Measurements from ENCODE around the gene LRRC72. TPM values are rescaled to one million over a fixed set of nuclear protein-coding genes. Genes with fewer than 3 reads are reported as not detected.

LRRC72 gene
- polyA plus RNA-seq, 1 donor (not counting 4 experiments of a cell fraction or from before 2014, with no cell fraction given) = not detected

- dilution Hi-C loops (cut with MboI; ENCODE audit: extremely low pct_ligation_motif_present, low sequenced_read_pairs) = no loop called here
- H4K20me1 ChIP-seq (ENCODE audit: control insufficient read depth, extremely low read depth, insufficient read depth, low read length) = no peaks in the 10 kb centered on the region
- no peaks in the 10 kb centered on the region for H3K36me3 ChIP-seq (ENCODE audit: control insufficient read depth in 2 of 2, extremely low read depth in 1 of 2, insufficient read depth in 2 of 2, low read length in 2 of 2)
- DNase-seq (ENCODE audit: low read depth, low spot score) = no peak
- H3K27ac ChIP-seq (ENCODE audit: control insufficient read depth, insufficient read depth, low read length) = no peak overlapping the region
- H3K4me3 ChIP-seq (ENCODE audit: control insufficient read depth in 2 of 3, extremely low read depth in 1 of 3, insufficient read depth in 2 of 3, low read depth in 1 of 3, low read length in 3 of 3) = no peak overlapping the region
- H3K9me3 ChIP-seq (ENCODE audit: control insufficient read depth, low read depth, low read length) = no peaks in the 10 kb centered on the region
- no peaks in the 10 kb centered on the region for H3K4me1 ChIP-seq (ENCODE audit: control insufficient read depth, extremely low read depth, insufficient read depth, low read length)
- H2AFZ ChIP-seq (ENCODE audit: control insufficient read depth, low read length) = no peak overlapping the region
- TF ChIP-seq EZH2 (IDR thresholded peaks at IDR 0.05; ENCODE audit: low read length) (no peak), CTCF (optimal IDR thresholded peaks at IDR 0.05 in 1 of 3, IDR thresholded peaks at IDR 0.05 in 1 of 3, conservative IDR thresholded peaks at IDR 0.05 in 1 of 3; ENCODE audit: extremely low read depth in 1 of 3, insufficient read depth in 2 of 3, low read length in 3 of 3) (no peak)
- no peak overlapping the region for H3K9ac ChIP-seq (ENCODE audit: control insufficient read depth, extremely low read depth, insufficient read depth, low read length)
- no peaks in the 10 kb centered on the region for H3K27me3 ChIP-seq (ENCODE audit: control insufficient read depth, extremely low read depth, insufficient read depth, low read length)
- H3K9me1 ChIP-seq (ENCODE audit: control insufficient read depth, extremely low read depth, insufficient read depth, low read length) = no peaks in the 10 kb centered on the region
- peak; percentile 17 for FAIRE-seq
- H3K79me2 ChIP-seq (ENCODE audit: control insufficient read depth, insufficient read depth, low read length) = no peaks in the 10 kb centered on the region
- no peak overlapping the region for H3K4me2 ChIP-seq (ENCODE audit: control insufficient read depth, extremely low read depth, insufficient read depth, low read depth, low read length)
Observed at GRCh38 chr7:16491148-16491547, 35.5 kb upstream of the LRRC72 start.

- no peak for FAIRE-seq
- peak overlapping the region; percentile 45 for H2AFZ ChIP-seq (ENCODE audit: control insufficient read depth, low read length)
Observed at GRCh38 chr7:16492513-16493062, 34.0 kb upstream of the LRRC72 start.

More at GRCh38 chr7:16492513-16493062, 34.0 kb upstream of the LRRC72 start:
- no peaks in the 10 kb centered on the region for H3K79me2 ChIP-seq (ENCODE audit: control insufficient read depth, insufficient read depth, low read length)
- no peak for DNase-seq (ENCODE audit: low read depth, low spot score)
- no peaks in the 10 kb centered on the region for H3K9me1 ChIP-seq (ENCODE audit: control insufficient read depth, extremely low read depth, insufficient read depth, low read length)
- TF ChIP-seq CTCF (optimal IDR thresholded peaks at IDR 0.05 in 1 of 3, IDR thresholded peaks at IDR 0.05 in 1 of 3, conservative IDR thresholded peaks at IDR 0.05 in 1 of 3; ENCODE audit: extremely low read depth in 1 of 3, insufficient read depth in 2 of 3, low read length in 3 of 3) = no peak
- no peak for TF ChIP-seq EZH2 (IDR thresholded peaks at IDR 0.05; ENCODE audit: low read length)
- no peaks in the 10 kb centered on the region for H3K36me3 ChIP-seq (ENCODE audit: control insufficient read depth in 2 of 2, extremely low read depth in 1 of 2, insufficient read depth in 2 of 2, low read length in 2 of 2)
- H3K4me1 ChIP-seq (ENCODE audit: control insufficient read depth, extremely low read depth, insufficient read depth, low read length) = no peaks in the 10 kb centered on the region
- H3K27ac ChIP-seq (ENCODE audit: control insufficient read depth, insufficient read depth, low read length) = no peak overlapping the region
- no peak overlapping the region for H3K9ac ChIP-seq (ENCODE audit: control insufficient read depth, extremely low read depth, insufficient read depth, low read length)
- no peak overlapping the region for H3K4me2 ChIP-seq (ENCODE audit: control insufficient read depth, extremely low read depth, insufficient read depth, low read depth, low read length)
- H3K9me3 ChIP-seq (ENCODE audit: control insufficient read depth, low read depth, low read length) = no peaks in the 10 kb centered on the region
- H3K27me3 ChIP-seq (ENCODE audit: control insufficient read depth, extremely low read depth, insufficient read depth, low read length) = no peaks in the 10 kb centered on the region
- H4K20me1 ChIP-seq (ENCODE audit: control insufficient read depth, extremely low read depth, insufficient read depth, low read length) = no peaks in the 10 kb centered on the region
- dilution Hi-C loops (cut with MboI; ENCODE audit: extremely low pct_ligation_motif_present, low sequenced_read_pairs) = no loop called here
- H3K4me3 ChIP-seq (ENCODE audit: control insufficient read depth in 2 of 3, extremely low read depth in 1 of 3, insufficient read depth in 2 of 3, low read depth in 1 of 3, low read length in 3 of 3) = no peak overlapping the region

All from keratinocyte (primary cell).